Measurements from ENCODE around the gene TEX38. TPM values are rescaled to one million over a fixed set of nuclear protein-coding genes. Genes with fewer than 3 reads are reported as not detected.

TEX38 gene
- total RNA-seq, 1 experiment from 2014 or later: not detected

GRCh38 chr1:46708121-46708520 is 36.5 kb downstream of the TEX38 start:
- BruUV-seq (replicated peaks): no TSS peak
- Histone ChIP-seq H3K4me1 (ENCODE audit: insufficient read depth, low read length) (peaks cover 3% of the 10 kb centered on the region; the same call in 1 of the 2 replicates), H3K27me3 (ENCODE audit: low read length) (no peaks in the 10 kb centered on the region), H3K9ac (ENCODE audit: low read length) (no peak overlapping the region), H3K79me2 (ENCODE audit: low read length) (peaks cover 17% of the 10 kb centered on the region; the same call in 1 of the 2 replicates), H4K20me1 (ENCODE audit: low read length) (no peaks in the 10 kb centered on the region), H3K4me3 (ENCODE audit: low read length) (no peak overlapping the region), H2AFZ (ENCODE audit: low read length) (no peak overlapping the region), H3K9me3 (ENCODE audit: low read length) (no peaks in the 10 kb centered on the region), H3K9me2 (replicated peaks; ENCODE audit: low read length) (no peaks in the 10 kb centered on the region), H3K36me3 (ENCODE audit: low read depth, low read length) (peaks cover 64% of the 10 kb centered on the region), H3F3A (ENCODE audit: low read length, unreplicated experiment) (no peaks in the 10 kb centered on the region), H3K27ac (ENCODE audit: low read length) (no peak overlapping the region), H3K4me2 (ENCODE audit: low read length) (no peak overlapping the region)
- POLR2A ChIA-PET (ENCODE audit: unreplicated experiment): no interaction called here
- CTCF ChIA-PET: no interaction called here
- DNase-seq (no peak), ATAC-seq (no peak)
- TF ChIP-seq EZH2 (IDR thresholded peaks at IDR 0.05; ENCODE audit: low read length, unreplicated experiment) (no peak), CTCF (conservative IDR thresholded peaks at IDR 0.05; ENCODE audit: low read depth, low read length) (no peak), EZH2phosphoT487 (IDR thresholded peaks at IDR 0.05; ENCODE audit: borderline replicate concordance, low read length) (no peak)
- intact Hi-C loops (cut with micrococcal nuclease): no loop called here

- Histone ChIP-seq H2AFZ (ENCODE audit: low read length) (no peak overlapping the region), H3K36me3 (ENCODE audit: low read depth, low read length) (peaks cover 50% of the 10 kb centered on the region), H3K27ac (ENCODE audit: low read length) (no peak overlapping the region), H3K4me3 (ENCODE audit: low read length) (no peak overlapping the region), H3K4me1 (ENCODE audit: insufficient read depth, low read length) (peaks cover 25% of the 10 kb centered on the region), H4K20me1 (ENCODE audit: low read length) (peaks cover 12% of the 10 kb centered on the region), H3K4me2 (ENCODE audit: low read length) (no peak overlapping the region), H3K27me3 (ENCODE audit: low read length) (no peaks in the 10 kb centered on the region), H3K79me2 (ENCODE audit: low read length) (peaks cover 44% of the 10 kb centered on the region), H3K9me3 (ENCODE audit: low read length) (no peaks in the 10 kb centered on the region), H3K9me2 (replicated peaks; ENCODE audit: low read length) (no peaks in the 10 kb centered on the region), H3F3A (ENCODE audit: low read length, unreplicated experiment) (no peaks in the 10 kb centered on the region), H3K9ac (ENCODE audit: low read length) (no peak overlapping the region)
- TF ChIP-seq EZH2 (IDR thresholded peaks at IDR 0.05; ENCODE audit: low read length, unreplicated experiment) (no peak), CTCF (conservative IDR thresholded peaks at IDR 0.05; ENCODE audit: low read depth, low read length) (no peak), EZH2phosphoT487 (IDR thresholded peaks at IDR 0.05; ENCODE audit: borderline replicate concordance, low read length) (no peak)
- CTCF ChIA-PET: no interaction called here
- intact Hi-C loops (cut with micrococcal nuclease): loop anchor here (5.0 kb wide), 1 partner anchor 113 kb away; the partner anchor contains the start of gene MKNK1
- DNase-seq (no peak), ATAC-seq (no peak)
- BruUV-seq (replicated peaks): no TSS peak
- POLR2A ChIA-PET (ENCODE audit: unreplicated experiment): no interaction called here
Measured at GRCh38 chr1:46714976-46715375, 43.3 kb downstream of the TEX38 start.

- H3K4me2 ChIP-seq (ENCODE audit: low read length): peak overlapping the region; percentile 100
- peak overlapping the region; percentile 100 for H3K4me3 ChIP-seq (ENCODE audit: low read length)
- H2AFZ ChIP-seq (ENCODE audit: low read length): no peak overlapping the region
- peak overlapping the region; percentile 96; the same call in 1 of the 2 replicates for H3K9ac ChIP-seq (ENCODE audit: low read length)
- no TSS peak for BruUV-seq (replicated peaks)
- H3K4me1 ChIP-seq (ENCODE audit: insufficient read depth, low read length): peaks cover 25% of the 10 kb centered on the region
- ATAC-seq (no peak), DNase-seq (no peak)
- intact Hi-C loops (cut with micrococcal nuclease): loop anchor here (2.0 to 5.0 kb wide), 3 partner anchors 55 to 115 kb away; partner anchors contain the start of gene MKNK1
- H3K9me3 ChIP-seq (ENCODE audit: low read length): no peaks in the 10 kb centered on the region
- no peaks in the 10 kb centered on the region for H3K9me2 ChIP-seq (replicated peaks; ENCODE audit: low read length)
- H3K27ac ChIP-seq (ENCODE audit: low read length): no peak overlapping the region
- ChIA-PET CTCF (no interaction called here), POLR2A (ENCODE audit: unreplicated experiment) (no interaction called here)
- H3F3A ChIP-seq (ENCODE audit: low read length, unreplicated experiment): no peaks in the 10 kb centered on the region
- H3K36me3 ChIP-seq (ENCODE audit: low read depth, low read length): peaks cover 31% of the 10 kb centered on the region
- no peaks in the 10 kb centered on the region for H3K27me3 ChIP-seq (ENCODE audit: low read length)
- no peak for TF ChIP-seq EZH2 (IDR thresholded peaks at IDR 0.05; ENCODE audit: low read length, unreplicated experiment)
- no peak for TF ChIP-seq EZH2phosphoT487 (IDR thresholded peaks at IDR 0.05; ENCODE audit: borderline replicate concordance, low read length)
- TF ChIP-seq CTCF (conservative IDR thresholded peaks at IDR 0.05; ENCODE audit: low read depth, low read length): no peak
- peaks cover 32% of the 10 kb centered on the region for H3K79me2 ChIP-seq (ENCODE audit: low read length)
- peaks cover 12% of the 10 kb centered on the region for H4K20me1 ChIP-seq (ENCODE audit: low read length)
Measured at GRCh38 chr1:46717654-46718053, 46.0 kb downstream of the TEX38 start.
